Measurements from ENCODE around the gene ESR1. TPM values are rescaled to one million over a fixed set of nuclear protein-coding genes. Genes with fewer than 3 reads are reported as not detected.
A peak's percentile ranks its signal among the peaks of the same experiment; 100 is the strongest.

ESR1 gene
- total RNA-seq, 3 donors from 2014 or later, result 2.2 to 74.5 (median 67.5) TPM

DNA sequence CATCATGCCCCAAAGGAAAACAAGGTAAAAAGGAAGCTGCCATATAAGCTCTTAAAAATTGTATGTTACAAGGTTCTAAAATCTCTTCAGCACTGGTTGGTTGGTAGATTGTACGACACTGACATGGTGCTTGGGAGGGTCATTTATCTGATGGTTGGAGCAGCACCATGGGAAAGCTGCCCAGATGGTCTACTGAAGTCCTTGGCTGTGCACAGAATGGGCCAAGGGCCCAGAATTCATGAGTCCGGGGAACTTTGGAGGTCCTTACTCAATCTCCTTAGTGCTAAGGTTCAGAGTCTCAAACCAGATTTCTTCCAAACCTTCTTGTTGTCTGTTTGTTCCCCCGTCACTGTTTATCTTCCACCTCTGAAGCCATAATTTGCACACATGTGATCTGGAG, 314.4 kb downstream of the ESR1 start:
- no peak overlapping the region for H3K4me3 ChIP-seq
- peaks cover 4% of the 10 kb centered on the region for H3K36me3 ChIP-seq
- no peaks in the 10 kb centered on the region for H3K27me3 ChIP-seq
- intact Hi-C loops (cut with DNase I; ENCODE audit: low total_unique reads), result no loop called here
- no peak for DNase-seq (ENCODE audit: low spot score in 2 of 2)
- no peak overlapping the region for H3K27ac ChIP-seq
- TF ChIP-seq POLR2A (IDR thresholded peaks at IDR 0.05), result no peak
- TF ChIP-seq POLR2AphosphoS5 (IDR thresholded peaks at IDR 0.05), result no peak
- TF ChIP-seq, protein P1, sequence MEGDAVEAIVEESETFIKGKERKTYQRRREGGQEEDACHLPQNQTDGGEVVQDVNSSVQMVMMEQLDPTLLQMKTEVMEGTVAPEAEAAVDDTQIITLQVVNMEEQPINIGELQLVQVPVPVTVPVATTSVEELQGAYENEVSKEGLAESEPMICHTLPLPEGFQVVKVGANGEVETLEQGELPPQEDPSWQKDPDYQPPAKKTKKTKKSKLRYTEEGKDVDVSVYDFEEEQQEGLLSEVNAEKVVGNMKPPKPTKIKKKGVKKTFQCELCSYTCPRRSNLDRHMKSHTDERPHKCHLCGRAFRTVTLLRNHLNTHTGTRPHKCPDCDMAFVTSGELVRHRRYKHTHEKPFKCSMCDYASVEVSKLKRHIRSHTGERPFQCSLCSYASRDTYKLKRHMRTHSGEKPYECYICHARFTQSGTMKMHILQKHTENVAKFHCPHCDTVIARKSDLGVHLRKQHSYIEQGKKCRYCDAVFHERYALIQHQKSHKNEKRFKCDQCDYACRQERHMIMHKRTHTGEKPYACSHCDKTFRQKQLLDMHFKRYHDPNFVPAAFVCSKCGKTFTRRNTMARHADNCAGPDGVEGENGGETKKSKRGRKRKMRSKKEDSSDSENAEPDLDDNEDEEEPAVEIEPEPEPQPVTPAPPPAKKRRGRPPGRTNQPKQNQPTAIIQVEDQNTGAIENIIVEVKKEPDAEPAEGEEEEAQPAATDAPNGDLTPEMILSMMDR (IDR thresholded peaks at IDR 0.05), result no peak
- no peaks in the 10 kb centered on the region for H3K9me3 ChIP-seq
- H3K4me1 ChIP-seq, result peaks cover 0 to 6% of the 10 kb centered on the region in 2 donors

DNA sequence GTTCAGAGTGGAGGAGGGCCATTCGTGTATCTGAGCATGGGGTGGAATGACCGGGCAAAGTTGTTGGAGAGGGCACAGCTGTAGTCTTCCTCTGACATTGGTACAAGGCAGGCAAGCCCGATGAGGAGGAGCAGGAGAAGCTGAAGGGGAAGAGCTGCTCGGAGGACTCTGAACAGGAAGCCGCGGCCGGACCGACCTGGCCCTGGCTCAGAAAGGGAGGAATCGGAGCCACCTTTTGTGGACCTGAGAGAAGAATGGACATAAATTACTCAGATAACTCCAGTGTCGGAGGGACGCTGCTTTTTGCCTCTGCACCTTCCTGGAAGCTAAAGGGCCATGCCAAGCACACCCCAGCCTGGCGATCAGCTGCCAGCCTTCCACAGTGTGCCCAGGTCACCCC, 315.0 kb downstream of the ESR1 start:
- H3K27me3 ChIP-seq, result no peaks in the 10 kb centered on the region
- TF ChIP-seq POLR2A (IDR thresholded peaks at IDR 0.05) (no peak), POLR2AphosphoS5 (IDR thresholded peaks at IDR 0.05) (no peak)
- TF ChIP-seq, protein P1 (IDR thresholded peaks at IDR 0.05), result no peak
- H3K4me1 ChIP-seq, result peaks cover 0 to 1% of the 10 kb centered on the region in 2 donors
- peaks cover 4% of the 10 kb centered on the region for H3K36me3 ChIP-seq
- H3K4me3 ChIP-seq, result no peak overlapping the region
- H3K27ac ChIP-seq, result no peak overlapping the region
- DNase-seq (ENCODE audit: low spot score in 2 of 2), result no peak
- no peaks in the 10 kb centered on the region for H3K9me3 ChIP-seq
- intact Hi-C loops (cut with DNase I; ENCODE audit: low total_unique reads), result no loop called here

DNA sequence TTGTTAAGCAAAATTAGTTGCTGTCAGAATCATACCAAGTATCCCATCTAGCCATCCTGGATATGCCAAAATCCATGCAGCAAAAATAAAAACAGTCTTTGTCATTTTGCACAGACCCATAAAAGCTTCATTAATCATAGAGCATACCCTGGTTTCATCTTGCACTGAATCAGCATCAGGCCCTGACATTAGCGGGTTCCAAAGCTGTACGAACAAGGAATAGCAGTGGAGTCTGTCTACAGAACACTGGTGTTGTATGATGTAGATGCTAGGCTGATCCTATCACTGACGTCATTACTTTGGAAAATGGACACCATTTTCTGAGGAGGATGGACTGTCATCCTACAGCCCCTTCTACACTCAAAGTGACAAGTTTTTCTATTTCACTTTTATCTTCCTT, 315.6 kb downstream of the ESR1 start:
- Histone ChIP-seq H3K36me3 (peaks cover 4% of the 10 kb centered on the region), H3K9me3 (no peaks in the 10 kb centered on the region), H3K27me3 (no peaks in the 10 kb centered on the region), H3K27ac (no peak overlapping the region), H3K4me3 (no peak overlapping the region), H3K4me1 (no peaks in the 10 kb centered on the region)
- no peak for DNase-seq (ENCODE audit: low spot score in 2 of 2)
- intact Hi-C loops (cut with DNase I; ENCODE audit: low total_unique reads), result no loop called here
- TF ChIP-seq POLR2AphosphoS5 (IDR thresholded peaks at IDR 0.05), result no peak
- TF ChIP-seq POLR2A (IDR thresholded peaks at IDR 0.05), result no peak
- TF ChIP-seq, protein P1 (IDR thresholded peaks at IDR 0.05), result no peak

DNA sequence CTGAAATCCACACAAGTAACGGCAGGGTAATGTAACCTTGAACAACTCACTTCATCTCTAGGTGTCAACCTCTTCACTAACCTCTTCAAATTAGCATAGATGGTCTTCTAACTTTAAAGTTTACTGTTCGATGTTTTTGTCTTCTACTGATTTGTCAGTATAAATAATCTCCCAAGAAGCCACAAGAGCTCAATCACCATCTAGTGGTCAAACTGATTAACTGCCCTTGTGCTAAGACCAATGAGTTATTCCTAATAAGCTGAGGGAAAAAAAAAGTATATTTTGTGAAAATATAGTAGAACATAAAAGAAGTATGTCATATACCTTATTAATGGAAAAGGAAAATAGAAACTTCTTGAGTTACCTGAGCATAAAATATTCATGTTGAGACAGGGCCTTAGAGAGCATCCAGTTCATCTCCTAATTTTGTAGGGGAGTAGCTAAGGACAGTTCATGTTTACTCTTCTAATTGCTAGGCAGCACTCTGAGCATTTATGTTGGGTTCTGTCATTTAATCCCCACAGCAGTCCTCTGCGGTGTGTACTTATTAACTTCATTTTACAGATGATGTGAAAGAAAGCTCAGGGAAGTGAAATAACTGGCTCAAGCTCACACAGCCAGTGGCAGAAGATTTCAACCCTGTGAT, 317.1 kb downstream of the ESR1 start:
- Histone ChIP-seq H3K36me3 (peaks cover 4% of the 10 kb centered on the region), H3K27me3 (no peaks in the 10 kb centered on the region), H3K4me1 (no peaks in the 10 kb centered on the region), H3K27ac (no peak overlapping the region), H3K4me3 (no peak overlapping the region), H3K9me3 (no peaks in the 10 kb centered on the region)
- TF ChIP-seq, protein P1 (IDR thresholded peaks at IDR 0.05), result peak; percentile 74 to 87 (median 85)
- TF ChIP-seq POLR2AphosphoS5 (IDR thresholded peaks at IDR 0.05), result no peak
- DNase-seq (ENCODE audit: low spot score in 2 of 2), result no peak
- intact Hi-C loops (cut with DNase I; ENCODE audit: low total_unique reads), result no loop called here

DNA sequence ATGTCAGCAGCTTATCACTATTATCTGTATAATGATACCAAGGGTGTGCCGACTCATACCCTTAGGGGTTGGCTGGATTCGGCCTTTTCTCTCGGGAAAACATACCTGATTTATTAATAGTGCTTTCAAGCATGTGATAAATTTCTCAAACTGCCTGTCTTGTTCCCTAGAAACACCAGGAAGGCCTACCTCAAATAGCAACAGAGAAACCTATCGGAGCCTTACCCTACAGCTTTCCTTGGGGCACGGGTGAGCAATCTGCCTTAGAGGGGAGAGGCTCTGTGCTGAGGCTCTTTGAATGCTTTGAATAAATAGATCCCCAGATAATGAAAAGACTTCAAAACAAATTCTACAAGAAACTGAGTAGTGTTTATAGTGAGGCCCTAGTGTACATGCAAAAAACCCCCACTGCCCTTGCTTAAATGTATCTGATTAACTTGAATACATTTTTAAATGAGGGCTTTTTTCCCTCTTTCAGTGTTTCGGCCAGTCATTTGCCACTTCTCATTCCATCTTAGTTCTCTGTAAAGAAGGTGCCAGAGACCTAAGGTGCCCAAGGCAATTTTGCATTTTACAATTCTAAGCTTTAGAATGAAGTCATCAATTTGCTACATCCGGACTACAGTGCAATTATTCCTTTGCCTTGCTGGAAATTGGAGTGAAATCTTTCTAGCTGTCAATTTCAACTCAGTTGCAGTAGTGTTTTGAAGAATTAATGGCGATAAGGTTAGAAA, 320.1 kb downstream of the ESR1 start:
- no peaks in the 10 kb centered on the region for H3K4me1 ChIP-seq
- intact Hi-C loops (cut with DNase I; ENCODE audit: low total_unique reads), result no loop called here
- H3K4me3 ChIP-seq, result no peak overlapping the region
- TF ChIP-seq, protein P1 (IDR thresholded peaks at IDR 0.05), result no peak
- TF ChIP-seq POLR2A (IDR thresholded peaks at IDR 0.05), result no peak
- TF ChIP-seq POLR2AphosphoS5 (IDR thresholded peaks at IDR 0.05), result no peak
- DNase-seq (ENCODE audit: low spot score in 2 of 2), result no peak
- no peaks in the 10 kb centered on the region for H3K27me3 ChIP-seq
- H3K36me3 ChIP-seq, result no peaks in the 10 kb centered on the region
- H3K27ac ChIP-seq, result peak overlapping the region in 1 of 2 donors; percentile 46
- no peaks in the 10 kb centered on the region for H3K9me3 ChIP-seq

All from breast epithelium (tissue), 4 donors.